Activated gamma-delta T cell (primary cell): ENCODE data around the gene INSIG2.
A peak's percentile ranks its signal among the peaks of the same experiment; 100 is the strongest.

ENCODE experiments used
- DNase-seq: peaks from one replicate; lab custom pipeline; 2025; lab: John Stamatoyannopoulos, UW
- total RNA-seq, 2 donors: gene quantifications; one replicate each; lab custom pipeline; 2026; lab: John Stamatoyannopoulos, UW

INSIG2 gene
- 13.2 to 21.5 reads per million in 2 donors for total RNA-seq

GRCh38 chr2:118088051-118089024 is at the start of gene INSIG2:
TSS of gene INSIG2 (plus strand) at chr2:118088471. CDS start at chr2:118096557, 8,086 bp downstream.
- DNase-seq = peak; percentile 77

GRCh38 chr2:118040891-118041290 is 47.4 kb upstream of the INSIG2 start:
- no peak for DNase-seq

GRCh38 chr2:118044103-118044716 is 44.1 kb upstream of the INSIG2 start:
- DNase-seq = no peak

- no peak for DNase-seq
These were observed 43.4 kb upstream of the INSIG2 start for GRCh38 chr2:118044854-118045253.

GRCh38 chr2:118045286-118045685 is 43.0 kb upstream of the INSIG2 start:
- no peak for DNase-seq

- no peak for DNase-seq
These were observed 41.5 kb upstream of the INSIG2 start for GRCh38 chr2:118046634-118047210.

GRCh38 chr2:118047380-118047826 is 40.9 kb upstream of the INSIG2 start:
- DNase-seq = no peak

- DNase-seq = no peak
These were observed 39.9 kb upstream of the INSIG2 start for GRCh38 chr2:118048401-118048800.

- DNase-seq = no peak
These were observed 39.0 kb upstream of the INSIG2 start for GRCh38 chr2:118049140-118049815.

- no peak for DNase-seq
These were observed 38.5 kb upstream of the INSIG2 start for GRCh38 chr2:118049816-118050140.

- DNase-seq = no peak
These were observed 37.9 kb upstream of the INSIG2 start for GRCh38 chr2:118050386-118050785.

GRCh38 chr2:118050974-118051373 is 37.3 kb upstream of the INSIG2 start:
- DNase-seq = no peak

GRCh38 chr2:118051826-118052358 is 36.4 kb upstream of the INSIG2 start:
- no peak for DNase-seq

- DNase-seq = no peak
These were observed 35.8 kb upstream of the INSIG2 start for GRCh38 chr2:118052474-118052873.

- no peak for DNase-seq
These were observed 34.6 kb upstream of the INSIG2 start for GRCh38 chr2:118053681-118054080.

GRCh38 chr2:118054213-118055008 is 33.9 kb upstream of the INSIG2 start:
- no peak for DNase-seq

GRCh38 chr2:118055512-118056164 is 32.6 kb upstream of the INSIG2 start:
- no peak for DNase-seq

- no peak for DNase-seq
These were observed 32.1 kb upstream of the INSIG2 start for GRCh38 chr2:118056165-118056534.

GRCh38 chr2:118056801-118057200 is 31.5 kb upstream of the INSIG2 start:
- DNase-seq = no peak

- DNase-seq = no peak
These were observed 29.3 kb upstream of the INSIG2 start for GRCh38 chr2:118058951-118059350.
